ENCODE results near the gene RCOR1. TPM values are rescaled to one million over a fixed set of nuclear protein-coding genes. Genes with fewer than 3 reads are reported as not detected.

The RCOR1 gene
- total and polyA plus RNA-seq, 2 of the 8 experiments (the other 6 are each of a cell fraction or from before 2014, with no cell fraction given), result 12.3 to 26.3 TPM

DNA sequence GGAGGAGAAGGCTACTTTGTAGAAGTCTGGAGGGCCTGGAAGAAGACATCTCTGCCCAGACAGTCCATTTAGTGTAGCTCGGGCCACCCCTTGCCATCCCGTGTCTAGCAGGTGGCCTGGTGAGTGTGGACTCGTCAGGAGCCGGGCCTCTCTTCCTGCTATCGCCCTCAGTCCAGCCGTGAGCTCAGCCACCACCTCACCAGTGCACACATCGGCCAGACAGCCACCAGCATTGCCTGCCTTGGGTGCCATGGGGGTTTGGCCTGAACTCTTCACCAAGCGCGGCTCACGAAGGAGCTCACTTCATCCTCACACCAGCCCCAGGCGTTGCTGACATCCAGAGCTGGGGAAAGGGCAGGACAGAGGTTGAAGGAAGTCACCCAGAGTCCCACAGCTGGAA, 165.2 kb downstream of the RCOR1 start:
- no peak overlapping the region for H3K23ac ChIP-seq (ENCODE audit: insufficient read length)
- no peak overlapping the region for H2BK5ac ChIP-seq (ENCODE audit: low read depth, low read length)
- H3K23me2 ChIP-seq (ENCODE audit: low read depth, low read length), result peaks cover 2% of the 10 kb centered on the region; the same call in 1 of the 2 replicates
- no peaks in the 10 kb centered on the region for H3K79me1 ChIP-seq (ENCODE audit: low read depth, low read length)
- H3K14ac ChIP-seq (ENCODE audit: insufficient read length), result no peak overlapping the region
- H3K56ac ChIP-seq (replicated peaks; ENCODE audit: insufficient read length, low read depth, low read length), result no peak overlapping the region
- H3K79me2 ChIP-seq (ENCODE audit: control insufficient read depth in 1 of 2, insufficient read depth in 2 of 2, low read length in 2 of 2), result no peaks in the 10 kb centered on the region
- ChIA-PET CTCF (ENCODE audit: partially characterized antibody) (interaction anchor here (0.8 to 4.1 kb wide), 3 partner anchors 13 to 63 kb away, joined by 3 to 31 read pairs (median 8); no protein-coding TSS in a partner anchor), POLR2A (ENCODE audit: partially characterized antibody) (no interaction called here)
- no peak overlapping the region for H2BK12ac ChIP-seq (ENCODE audit: low read depth, low read length)
- H3K4ac ChIP-seq (replicated peaks; ENCODE audit: insufficient read length, low read depth, low read length), result no peak overlapping the region
- no peak overlapping the region for H2BK20ac ChIP-seq (ENCODE audit: low read length)
- no peak overlapping the region for H2BK120ac ChIP-seq (replicated peaks; ENCODE audit: low read depth, low read length)
- no peaks in the 10 kb centered on the region for H3K9me3 ChIP-seq (ENCODE audit: insufficient read depth in 2 of 2, low read depth in 1 of 2, low read length in 1 of 2)
- H2AFZ ChIP-seq (ENCODE audit: low read length), result no peak overlapping the region
- H3K27me3 ChIP-seq (replicated peaks in 1 of 4; ENCODE audit: control insufficient read depth in 3 of 4, extremely low read depth in 1 of 4, insufficient read depth in 3 of 4, low read length in 3 of 4), result no peaks in the 10 kb centered on the region; a peak in 1 of 7 replicates
- H3K4me3 ChIP-seq (ENCODE audit: extremely low read depth in 1 of 4, insufficient read depth in 2 of 4, low read depth in 3 of 4, low read length in 4 of 4), result no peak overlapping the region
- no peak overlapping the region for H3K9ac ChIP-seq (replicated peaks in 1 of 4; ENCODE audit: extremely low read depth in 1 of 4, low read depth in 3 of 4, low read length in 3 of 4)
- H4K5ac ChIP-seq (ENCODE audit: insufficient read length, low read depth, low read length), result no peak overlapping the region
- no peaks in the 10 kb centered on the region for H3K36me3 ChIP-seq (ENCODE audit: control insufficient read depth in 2 of 4, insufficient read depth in 4 of 4, low read length in 3 of 4)
- peaks cover 4 to 19% (median 14%) of the 10 kb centered on the region in 4 experiments for H3K4me1 ChIP-seq (replicated peaks in 1 of 4; ENCODE audit: control insufficient read depth in 3 of 4, insufficient read depth in 4 of 4, low read length in 3 of 4)
- no peak for FAIRE-seq
- no peak overlapping the region for H3K4me2 ChIP-seq (ENCODE audit: insufficient read depth in 1 of 2, low read depth in 2 of 2, low read length in 2 of 2)
- H4K8ac ChIP-seq (ENCODE audit: extremely low read depth, insufficient read depth, low read length), result peak overlapping the region; percentile 18; the same call in 1 of the 2 replicates
- H2AK5ac ChIP-seq (ENCODE audit: low read depth, low read length), result no peak overlapping the region
- no peaks in the 10 kb centered on the region for H4K20me1 ChIP-seq (replicated peaks in 1 of 2; ENCODE audit: control insufficient read depth in 1 of 2, insufficient read depth in 2 of 2, low read length in 2 of 2)
- H2BK15ac ChIP-seq (ENCODE audit: low read length), result peak overlapping the region; percentile 61; the same call in 1 of the 2 replicates
- H4K91ac ChIP-seq (replicated peaks; ENCODE audit: insufficient read length, low read length), result no peak overlapping the region
- H3K18ac ChIP-seq (ENCODE audit: extremely low read depth, low read length), result no peak overlapping the region; the same call in 1 of the 2 replicates
- 90% methylated on average over 11 of the region's 11 CpGs; no CpG with 5 or more reads in 1 of the 2 experiments for WGBS, 2 experiments (ENCODE audit: extremely low coverage in 1 of 2, insufficient coverage in 1 of 2, insufficient read length in 1 of 2, insufficient replicate concordance in 2 of 2, low coverage in 1 of 2, low lambda C conversion rate in 2 of 2, missing lambda C conversion rate in 1 of 2)
- no peak for DNase-seq (ENCODE audit: low read depth in 1 of 2, low spot score in 2 of 2)
- no peak overlapping the region for H3K27ac ChIP-seq (ENCODE audit: low read depth, low read length)
- TF ChIP-seq, protein P1, sequence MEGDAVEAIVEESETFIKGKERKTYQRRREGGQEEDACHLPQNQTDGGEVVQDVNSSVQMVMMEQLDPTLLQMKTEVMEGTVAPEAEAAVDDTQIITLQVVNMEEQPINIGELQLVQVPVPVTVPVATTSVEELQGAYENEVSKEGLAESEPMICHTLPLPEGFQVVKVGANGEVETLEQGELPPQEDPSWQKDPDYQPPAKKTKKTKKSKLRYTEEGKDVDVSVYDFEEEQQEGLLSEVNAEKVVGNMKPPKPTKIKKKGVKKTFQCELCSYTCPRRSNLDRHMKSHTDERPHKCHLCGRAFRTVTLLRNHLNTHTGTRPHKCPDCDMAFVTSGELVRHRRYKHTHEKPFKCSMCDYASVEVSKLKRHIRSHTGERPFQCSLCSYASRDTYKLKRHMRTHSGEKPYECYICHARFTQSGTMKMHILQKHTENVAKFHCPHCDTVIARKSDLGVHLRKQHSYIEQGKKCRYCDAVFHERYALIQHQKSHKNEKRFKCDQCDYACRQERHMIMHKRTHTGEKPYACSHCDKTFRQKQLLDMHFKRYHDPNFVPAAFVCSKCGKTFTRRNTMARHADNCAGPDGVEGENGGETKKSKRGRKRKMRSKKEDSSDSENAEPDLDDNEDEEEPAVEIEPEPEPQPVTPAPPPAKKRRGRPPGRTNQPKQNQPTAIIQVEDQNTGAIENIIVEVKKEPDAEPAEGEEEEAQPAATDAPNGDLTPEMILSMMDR (IDR thresholded peaks at IDR 0.05; ENCODE audit: control extremely low read depth in 1 of 3, insufficient read depth in 1 of 3, low read depth in 1 of 3, low read length in 3 of 3), result no peak
- no peak for TF ChIP-seq YY1 (IDR thresholded peaks at IDR 0.05; ENCODE audit: low read depth, low read length)
- TF ChIP-seq GABPA (IDR thresholded peaks at IDR 0.05; ENCODE audit: borderline replicate concordance, insufficient read depth, low read length), result no peak
- no peak for TF ChIP-seq SP1 (IDR thresholded peaks at IDR 0.05; ENCODE audit: low read depth, low read length)
- no peak for TF ChIP-seq KDM5A (IDR thresholded peaks at IDR 0.05; ENCODE audit: low read length)
- no peak for TF ChIP-seq SP2 (IDR thresholded peaks at IDR 0.05; ENCODE audit: low read length)
- TF ChIP-seq NANOG (IDR thresholded peaks at IDR 0.05; ENCODE audit: insufficient read depth, low read depth, low read length, poor library complexity, severe bottlenecking), result no peak
- no peak for TF ChIP-seq TEAD4 (IDR thresholded peaks at IDR 0.05; ENCODE audit: low read depth, low read length)
- TF ChIP-seq KDM1A (IDR thresholded peaks at IDR 0.05; ENCODE audit: borderline replicate concordance, low read length), result no peak
- no peak for TF ChIP-seq JUN (IDR thresholded peaks at IDR 0.05; ENCODE audit: low read depth, low read length)
- TF ChIP-seq CBX5 (IDR thresholded peaks at IDR 0.05; ENCODE audit: low read depth, low read length), result no peak
